GM21515 (cell line): ENCODE measurements around the gene DCDC2C.

Experiments used
- ATAC-seq: cut with Tn5 transposase; IDR thresholded peaks from one replicate; pipeline ENCODE4 v1.9.1; 2021; ENCODE audit not compliant: unreplicated experiment

DCDC2C gene

DNA sequence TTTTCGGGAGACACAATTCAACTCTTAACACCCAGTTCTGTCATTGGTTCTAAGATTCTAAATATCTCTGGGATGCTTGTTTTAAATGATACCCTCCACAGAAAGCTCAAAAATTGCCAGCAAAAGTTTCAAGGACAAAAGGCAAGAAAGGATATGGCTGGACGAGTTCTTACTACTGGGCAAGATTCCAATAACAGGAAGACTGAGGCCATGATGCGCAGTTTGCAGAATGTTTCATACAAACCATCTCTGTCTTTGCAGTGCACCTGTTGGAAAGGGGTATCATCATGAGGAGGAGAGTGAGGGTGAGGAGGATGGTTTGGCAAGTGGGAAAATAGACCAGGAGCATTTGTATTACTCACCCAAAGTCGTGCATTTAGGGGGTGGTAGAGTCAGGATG is 172.8 kb downstream of the DCDC2C start:
- no peak for ATAC-seq

DNA sequence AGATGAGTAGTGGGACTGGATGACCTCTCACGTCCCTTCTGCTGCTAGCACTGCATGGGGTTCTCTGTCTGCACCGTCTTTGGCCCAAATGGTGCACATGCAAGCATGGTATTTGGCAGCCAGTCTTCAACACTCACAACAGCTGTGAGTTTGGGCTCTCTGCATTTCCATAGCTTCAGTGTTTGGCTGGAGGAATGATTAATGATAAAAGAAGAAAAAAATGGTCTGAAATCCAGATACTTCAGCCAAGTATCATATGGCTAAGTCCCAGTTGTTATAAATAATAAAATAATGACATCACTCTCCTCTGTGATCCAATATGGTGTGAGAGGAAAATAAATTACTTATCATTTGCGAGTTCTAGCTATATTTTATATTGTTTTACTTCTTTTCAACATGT is 173.3 kb downstream of the DCDC2C start:
- no peak for ATAC-seq

GRCh38 chr2:3885629-3886628 is 182.6 kb downstream of the DCDC2C start:
- ATAC-seq = no peak

GRCh38 chr2:3895021-3895420 is 191.6 kb downstream of the DCDC2C start:
- ATAC-seq = no peak
